Glutamatergic neuron (in vitro differentiated cells): ENCODE data around the gene B4GALT4. TPM values are rescaled to one million over a fixed set of nuclear protein-coding genes. Genes with fewer than 3 reads are reported as not detected.

Source experiments
- DNase-seq: peaks from one replicate; pipeline ENCODE4 v3.0.0; 2022
- H3K27ac Mint-ChIP-seq: one replicate; pipeline ENCODE4 v1.8.0; 2020; ENCODE audit warnings: mild to moderate bottlenecking, mixed read lengths, inconsistent platforms; ENCODE audit not compliant: unreplicated experiment
- H3K27me3 Mint-ChIP-seq: one replicate; pipeline ENCODE4 v1.8.0; 2020; ENCODE audit warnings: mild to moderate bottlenecking, moderate library complexity, mixed read lengths, inconsistent platforms; ENCODE audit not compliant: unreplicated experiment
- H3K36me3 Mint-ChIP-seq: one replicate; pipeline ENCODE4 v1.8.0; 2020; ENCODE audit warnings: mild to moderate bottlenecking, mixed read lengths, inconsistent platforms; ENCODE audit not compliant: unreplicated experiment
- H3K4me1 Mint-ChIP-seq: one replicate; pipeline ENCODE4 v1.8.0; 2020; ENCODE audit warnings: mild to moderate bottlenecking, low read depth, mixed read lengths, inconsistent platforms; ENCODE audit not compliant: unreplicated experiment
- H3K4me3 Mint-ChIP-seq: one replicate; pipeline ENCODE4 v1.8.0; 2020; ENCODE audit warnings: mild to moderate bottlenecking, mixed read lengths, inconsistent platforms; ENCODE audit not compliant: unreplicated experiment
- H3K9me3 Mint-ChIP-seq: one replicate; pipeline ENCODE4 v1.8.0; 2020; ENCODE audit warnings: mild to moderate bottlenecking, moderate library complexity, mixed read lengths, inconsistent platforms; ENCODE audit not compliant: unreplicated experiment
- total RNA-seq: library from RNA; stranded (reverse); fragmentation: NEBNext Ultra II Directional; extraction: Animal tissue kit (Norgen Biotek cat#: 25700); gene quantifications from one replicate; pipeline ENCODE4 v1.2.1, GENCODE V29; 2021; ENCODE audit not compliant: unreplicated experiment
- TF ChIP-seq, protein P1 (sequence below): fragments of 200-600 bp; sonication (generic); IDR thresholded peaks from one replicate; pipeline ENCODE4 v1.5.0; 2021; ENCODE audit not compliant: partially characterized antibody, unreplicated experiment

The B4GALT4 gene
- total RNA-seq, 1 donor from 2014 or later, result 24.3 TPM

DNA sequence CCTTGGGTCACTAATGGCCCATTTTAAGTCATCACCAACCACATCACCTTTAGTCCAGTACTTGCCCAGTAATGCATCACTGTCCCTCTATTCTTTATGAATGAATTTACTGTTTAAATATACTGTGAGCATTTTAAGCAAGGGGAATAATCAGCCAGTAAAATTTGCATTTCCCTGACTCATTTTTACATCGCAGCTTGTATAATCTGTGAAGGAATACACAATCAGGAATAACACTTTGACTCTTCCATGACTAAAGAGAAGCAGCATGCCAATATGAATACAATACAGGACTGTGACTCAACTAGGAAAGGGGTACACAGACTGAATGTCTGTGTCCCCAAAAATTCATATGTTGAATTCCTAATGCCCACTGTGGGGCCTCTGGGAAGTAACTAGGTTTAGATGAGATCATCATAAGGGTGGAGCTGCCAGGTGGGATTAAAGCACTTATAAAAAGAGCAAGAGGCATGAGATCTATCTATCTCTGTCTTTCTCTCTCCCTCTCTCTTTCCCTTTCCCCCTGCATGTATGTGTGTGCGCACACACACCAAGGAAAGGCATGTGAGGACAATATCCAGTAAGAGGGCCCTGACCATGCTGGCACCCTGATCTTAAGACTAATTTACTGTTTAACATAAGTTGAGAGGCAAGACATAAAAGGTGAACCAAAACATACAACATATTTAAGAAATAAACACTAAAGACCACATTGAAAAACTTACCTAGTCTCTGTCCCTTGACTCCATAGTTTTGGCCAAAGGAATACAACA is 12.1 kb downstream of the B4GALT4 start:
- Mint-ChIP-seq H3K4me3 (no peak overlapping the region), H3K27ac (no peak overlapping the region), H3K36me3 (peaks cover 6% of the 10 kb centered on the region)

DNA sequence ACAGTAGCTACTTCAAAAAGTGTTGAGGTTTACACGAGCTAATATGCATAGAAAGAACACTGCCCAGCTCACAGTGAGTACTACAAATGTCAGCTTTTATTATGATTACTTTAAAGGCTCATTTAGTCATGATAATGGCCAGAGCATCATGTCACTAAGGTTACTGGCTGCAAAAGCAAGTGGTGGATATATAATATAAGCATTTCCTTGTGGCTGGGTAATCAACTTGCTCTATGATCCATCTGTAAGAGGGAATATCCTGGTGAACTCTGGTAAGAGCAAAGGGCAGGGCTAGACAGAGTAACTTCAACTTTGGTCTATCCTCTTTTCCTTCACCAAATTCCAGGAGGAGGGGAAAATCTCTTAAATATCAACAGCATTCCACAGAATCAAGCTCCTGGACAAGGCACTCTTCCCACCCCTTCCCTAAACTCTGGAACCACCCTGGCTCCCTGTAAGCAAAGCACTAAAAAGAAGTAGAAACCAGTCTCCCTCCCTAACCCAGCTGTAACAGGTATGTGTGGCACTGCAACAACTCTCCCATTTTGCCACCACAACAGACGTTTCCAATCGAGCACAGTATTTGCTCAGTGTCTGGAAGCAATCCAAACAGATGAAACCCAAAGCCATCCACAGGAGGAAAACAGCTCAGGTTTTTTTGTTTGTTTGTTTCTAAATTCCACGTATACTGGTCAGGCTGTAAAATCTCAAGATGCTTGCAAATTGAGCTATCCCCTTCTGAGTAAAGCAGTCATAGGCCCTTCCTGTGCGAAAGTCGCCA is 13.4 kb downstream of the B4GALT4 start:
- TF ChIP-seq, protein P1, sequence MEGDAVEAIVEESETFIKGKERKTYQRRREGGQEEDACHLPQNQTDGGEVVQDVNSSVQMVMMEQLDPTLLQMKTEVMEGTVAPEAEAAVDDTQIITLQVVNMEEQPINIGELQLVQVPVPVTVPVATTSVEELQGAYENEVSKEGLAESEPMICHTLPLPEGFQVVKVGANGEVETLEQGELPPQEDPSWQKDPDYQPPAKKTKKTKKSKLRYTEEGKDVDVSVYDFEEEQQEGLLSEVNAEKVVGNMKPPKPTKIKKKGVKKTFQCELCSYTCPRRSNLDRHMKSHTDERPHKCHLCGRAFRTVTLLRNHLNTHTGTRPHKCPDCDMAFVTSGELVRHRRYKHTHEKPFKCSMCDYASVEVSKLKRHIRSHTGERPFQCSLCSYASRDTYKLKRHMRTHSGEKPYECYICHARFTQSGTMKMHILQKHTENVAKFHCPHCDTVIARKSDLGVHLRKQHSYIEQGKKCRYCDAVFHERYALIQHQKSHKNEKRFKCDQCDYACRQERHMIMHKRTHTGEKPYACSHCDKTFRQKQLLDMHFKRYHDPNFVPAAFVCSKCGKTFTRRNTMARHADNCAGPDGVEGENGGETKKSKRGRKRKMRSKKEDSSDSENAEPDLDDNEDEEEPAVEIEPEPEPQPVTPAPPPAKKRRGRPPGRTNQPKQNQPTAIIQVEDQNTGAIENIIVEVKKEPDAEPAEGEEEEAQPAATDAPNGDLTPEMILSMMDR, result no peak
- peaks cover 3% of the 10 kb centered on the region for H3K4me1 Mint-ChIP-seq
- no peak for DNase-seq
- H3K27me3 Mint-ChIP-seq, result no peaks in the 10 kb centered on the region
- H3K9me3 Mint-ChIP-seq, result no peaks in the 10 kb centered on the region
- no peak overlapping the region for H3K27ac Mint-ChIP-seq
- no peak overlapping the region for H3K4me3 Mint-ChIP-seq
- H3K36me3 Mint-ChIP-seq, result peaks cover 6% of the 10 kb centered on the region

More for the DNA sequence above, 12.1 kb downstream of the B4GALT4 start:
- no peaks in the 10 kb centered on the region for H3K9me3 Mint-ChIP-seq
- no peaks in the 10 kb centered on the region for H3K27me3 Mint-ChIP-seq
- H3K4me1 Mint-ChIP-seq, result peaks cover 3% of the 10 kb centered on the region
- DNase-seq, result no peak
- TF ChIP-seq, protein P1, result no peak

DNA sequence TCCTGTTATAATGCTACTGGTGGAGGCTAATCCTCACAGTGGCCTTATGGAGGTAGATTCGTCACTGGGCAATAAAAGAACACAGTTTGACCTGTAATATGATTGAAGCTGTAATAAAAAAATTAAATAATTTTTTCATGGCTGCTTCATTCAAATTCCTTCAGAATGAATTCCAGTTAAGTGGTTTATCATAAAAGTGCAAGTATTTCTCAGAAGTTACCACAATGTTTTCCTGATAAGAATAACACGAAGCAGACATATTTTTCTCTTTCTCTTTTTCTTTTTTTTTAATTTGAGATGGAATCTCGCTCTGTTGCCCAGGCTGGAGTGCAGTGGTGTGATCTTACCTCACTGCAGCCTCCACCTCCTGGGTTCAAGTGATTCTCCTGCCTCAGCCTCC is 15.6 kb downstream of the B4GALT4 start:
- Mint-ChIP-seq H3K9me3 (no peaks in the 10 kb centered on the region), H3K4me1 (peaks cover 3% of the 10 kb centered on the region), H3K27me3 (no peaks in the 10 kb centered on the region), H3K27ac (no peak overlapping the region), H3K36me3 (peaks cover 6% of the 10 kb centered on the region), H3K4me3 (no peak overlapping the region)
- no peak for DNase-seq
- TF ChIP-seq, protein P1, result no peak

DNA sequence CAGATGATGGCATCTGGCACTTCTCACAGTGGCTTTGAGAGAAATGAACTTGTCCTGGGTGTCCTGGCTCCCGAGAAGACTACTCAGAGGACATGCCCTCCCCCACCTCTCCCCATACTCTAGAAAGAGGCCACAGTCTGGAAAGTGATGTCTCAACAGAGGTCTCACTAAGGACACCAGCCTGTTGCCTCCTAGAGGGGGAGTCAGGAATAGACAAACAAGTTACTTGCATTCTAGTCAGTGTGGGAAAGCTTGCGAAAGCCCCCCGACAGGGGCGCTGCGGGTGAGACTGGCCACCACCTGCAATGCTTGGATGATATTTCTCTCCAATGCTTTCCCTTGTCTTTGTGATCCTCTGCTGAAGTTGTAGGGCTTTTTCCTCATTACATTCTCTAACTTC is 17.2 kb downstream of the B4GALT4 start:
- no peaks in the 10 kb centered on the region for H3K9me3 Mint-ChIP-seq
- H3K4me1 Mint-ChIP-seq, result peaks cover 3% of the 10 kb centered on the region
- DNase-seq, result no peak
- no peak overlapping the region for H3K27ac Mint-ChIP-seq
- H3K27me3 Mint-ChIP-seq, result no peaks in the 10 kb centered on the region
- no peak overlapping the region for H3K4me3 Mint-ChIP-seq
- TF ChIP-seq, protein P1, result no peak
- H3K36me3 Mint-ChIP-seq, result no peaks in the 10 kb centered on the region

DNA sequence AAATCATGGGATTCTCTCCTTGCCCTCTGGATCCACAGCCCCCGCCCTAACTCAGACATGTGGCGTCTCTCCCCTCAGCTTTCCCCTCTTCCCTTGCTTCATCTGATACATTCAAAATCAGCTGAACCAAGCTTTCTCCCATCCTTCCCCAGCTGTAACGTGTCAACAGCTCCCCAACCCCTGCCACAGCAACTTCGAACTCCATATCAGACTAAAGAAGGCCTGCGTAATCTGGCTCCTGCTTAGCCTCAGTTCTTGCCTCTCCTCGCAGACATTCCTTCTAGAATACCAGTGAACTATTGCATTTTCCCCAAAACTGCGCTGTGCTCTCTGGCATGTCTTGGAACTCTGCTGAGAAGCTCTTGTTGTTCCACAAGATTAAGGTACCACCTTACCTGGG is 18.3 kb downstream of the B4GALT4 start:
- DNase-seq, result no peak
- Mint-ChIP-seq H3K36me3 (no peaks in the 10 kb centered on the region), H3K27ac (no peak overlapping the region), H3K9me3 (no peaks in the 10 kb centered on the region), H3K4me1 (peaks cover 3% of the 10 kb centered on the region), H3K27me3 (no peaks in the 10 kb centered on the region), H3K4me3 (no peak overlapping the region)
- TF ChIP-seq, protein P1, result no peak
